ENCODE results near the gene ATG5.

Gene ATG5

GRCh38 chr6:106318851-106319250 is 6.7 kb downstream of the ATG5 start:
- Histone ChIP-seq H4K20me1 (ENCODE audit: low read depth, low read length) (peaks cover 12% of the 10 kb centered on the region; the same call in 1 of the 2 replicates), H3K9me2 (replicated peaks; ENCODE audit: insufficient read depth, low read length) (no peaks in the 10 kb centered on the region), H3K9ac (ENCODE audit: low read length) (no peak overlapping the region), H3K9me3 (ENCODE audit: insufficient read depth, low read length) (no peaks in the 10 kb centered on the region), H3F3A (ENCODE audit: insufficient read depth) (0 out of 2 replicates have a peak, but pooled peaks cover 3% of the 10 kb centered on the region), H3K27me3 (ENCODE audit: low read length) (no peaks in the 10 kb centered on the region), H3K36me3 (ENCODE audit: low read length) (peaks cover 10% of the 10 kb centered on the region; the same call in 1 of the 2 replicates), H3K4me3 (ENCODE audit: insufficient read depth, low read length, poor library complexity, severe bottlenecking) (no peak overlapping the region), H2AFZ (ENCODE audit: low read depth, low read length, severe bottlenecking) (no peak overlapping the region), H3K27ac (ENCODE audit: low read depth, low read length) (no peak overlapping the region), H3K4me2 (ENCODE audit: low read depth, low read length, poor library complexity, severe bottlenecking) (no peak overlapping the region), H3K79me2 (ENCODE audit: insufficient read depth, low read length) (peaks cover 87% of the 10 kb centered on the region)
- no peak for TF ChIP-seq CTCF (IDR thresholded peaks at IDR 0.05; ENCODE audit: insufficient read depth, low read length, poor library complexity, severe bottlenecking)
- TF ChIP-seq EZH2phosphoT487 (conservative IDR thresholded peaks at IDR 0.05; ENCODE audit: low read length) = no peak

- Histone ChIP-seq H3K27me3 (ENCODE audit: low read length) (no peaks in the 10 kb centered on the region), H3K9ac (ENCODE audit: low read length) (no peak overlapping the region), H3K79me2 (ENCODE audit: insufficient read depth, low read length) (peaks cover 82% of the 10 kb centered on the region), H3K4me2 (ENCODE audit: low read depth, low read length, poor library complexity, severe bottlenecking) (no peak overlapping the region), H2AFZ (ENCODE audit: low read depth, low read length, severe bottlenecking) (no peak overlapping the region), H3K27ac (ENCODE audit: low read depth, low read length) (no peak overlapping the region), H3K36me3 (ENCODE audit: low read length) (peaks cover 12% of the 10 kb centered on the region; the same call in 1 of the 2 replicates), H3K4me3 (ENCODE audit: insufficient read depth, low read length, poor library complexity, severe bottlenecking) (no peak overlapping the region), H3K9me3 (ENCODE audit: insufficient read depth, low read length) (no peaks in the 10 kb centered on the region), H3K9me2 (replicated peaks; ENCODE audit: insufficient read depth, low read length) (no peaks in the 10 kb centered on the region), H3F3A (ENCODE audit: insufficient read depth) (0 out of 2 replicates have a peak, but pooled peaks cover 3% of the 10 kb centered on the region), H4K20me1 (ENCODE audit: low read depth, low read length) (peaks cover 10% of the 10 kb centered on the region; the same call in 1 of the 2 replicates)
- TF ChIP-seq EZH2phosphoT487 (conservative IDR thresholded peaks at IDR 0.05; ENCODE audit: low read length) (no peak), CTCF (IDR thresholded peaks at IDR 0.05; ENCODE audit: insufficient read depth, low read length, poor library complexity, severe bottlenecking) (no peak)
Observed at GRCh38 chr6:106318061-106318460, 7.5 kb downstream of the ATG5 start.

GRCh38 chr6:106316375-106316766 is 9.2 kb downstream of the ATG5 start:
- Histone ChIP-seq H3K9me2 (replicated peaks; ENCODE audit: insufficient read depth, low read length) (no peaks in the 10 kb centered on the region), H3F3A (ENCODE audit: insufficient read depth) (0 out of 2 replicates have a peak, but pooled peaks cover 3% of the 10 kb centered on the region), H4K20me1 (ENCODE audit: low read depth, low read length) (peaks cover 8% of the 10 kb centered on the region; the same call in 1 of the 2 replicates), H3K4me3 (ENCODE audit: insufficient read depth, low read length, poor library complexity, severe bottlenecking) (no peak overlapping the region), H3K27ac (ENCODE audit: low read depth, low read length) (no peak overlapping the region), H3K9me3 (ENCODE audit: insufficient read depth, low read length) (no peaks in the 10 kb centered on the region), H3K9ac (ENCODE audit: low read length) (no peak overlapping the region), H3K36me3 (ENCODE audit: low read length) (peaks cover 12% of the 10 kb centered on the region; the same call in 1 of the 2 replicates), H3K79me2 (ENCODE audit: insufficient read depth, low read length) (peaks cover 77% of the 10 kb centered on the region), H2AFZ (ENCODE audit: low read depth, low read length, severe bottlenecking) (no peak overlapping the region), H3K4me2 (ENCODE audit: low read depth, low read length, poor library complexity, severe bottlenecking) (no peak overlapping the region), H3K27me3 (ENCODE audit: low read length) (no peaks in the 10 kb centered on the region)
- TF ChIP-seq EZH2phosphoT487 (conservative IDR thresholded peaks at IDR 0.05; ENCODE audit: low read length) = no peak
- no peak for TF ChIP-seq CTCF (IDR thresholded peaks at IDR 0.05; ENCODE audit: insufficient read depth, low read length, poor library complexity, severe bottlenecking)

Measured in SU-DHL-6 (cell line).